Activated CD8-positive, alpha-beta T cell treated with anti-CD3 and anti-CD28 coated beads for 36 hours (primary cell): ENCODE measurements around the gene NTSR1. TPM values are rescaled to one million over a fixed set of nuclear protein-coding genes. Genes with fewer than 3 reads are reported as not detected.

ENCODE experiments used
- ATAC-seq: fragments of 200-7000 bp; cut with Tn5 transposase; one replicate; pipeline ENCODE4 v1.10.0; 2021; ENCODE audit warnings: mild to moderate bottlenecking, moderate library complexity
- CTCF ChIA-PET: fragments of 350-600 bp; sonication (Branson Sonifier 250); formaldehyde crosslinking; loops from one replicate; lab custom pipeline; 2021; ENCODE audit warnings: antibody characterized with exemption; lab: Charles Lee
- POLR2A ChIA-PET: fragments of 350-600 bp; sonication (Branson Sonifier 250); formaldehyde crosslinking; loops from one replicate; lab custom pipeline; 2021; ENCODE audit warnings: antibody characterized with exemption; lab: Charles Lee
- DNase-seq: peaks from one replicate; pipeline ENCODE4 v3.0.0-alpha.2; 2020
- H3K27ac Mint-ChIP-seq: one replicate; pipeline ENCODE4 v1.8.0; 2021; ENCODE audit warnings: mild to moderate bottlenecking, mixed read lengths
- H3K27me3 Mint-ChIP-seq: one replicate; pipeline ENCODE4 v1.8.0; 2021; ENCODE audit warnings: mixed read lengths
- H3K36me3 Mint-ChIP-seq: one replicate; pipeline ENCODE4 v1.8.0; 2021; ENCODE audit warnings: low read depth, mixed read lengths
- H3K4me1 Mint-ChIP-seq: one replicate; pipeline ENCODE4 v1.8.0; 2021; ENCODE audit warnings: low read depth, mixed read lengths
- H3K4me3 Mint-ChIP-seq: one replicate; pipeline ENCODE4 v1.8.0; 2021; ENCODE audit warnings: mild to moderate bottlenecking, moderate library complexity, mixed read lengths
- H3K9me3 Mint-ChIP-seq: one replicate; pipeline ENCODE4 v1.8.0; 2021; ENCODE audit warnings: mixed read lengths
- intact Hi-C: fragments of 100-400 bp; cut with micrococcal nuclease; formaldehyde crosslinking; loops from one replicate; pipeline ENCODE4 v1.10.0; 2022
- total RNA-seq, 2 experiments: library from RNA; stranded (reverse); gene quantifications; one replicate each; pipeline ENCODE4 v1.2.3, GENCODE V29; 2021
- TF ChIP-seq, protein P1 (sequence below): fragments of 200-600 bp; IDR thresholded peaks from one replicate; pipeline ENCODE4 v1.8.0; 2022; ENCODE audit warnings: antibody characterized with exemption, mild to moderate bottlenecking

The NTSR1 gene
- total RNA-seq, 2 experiments from 2014 or later: not detected

DNA sequence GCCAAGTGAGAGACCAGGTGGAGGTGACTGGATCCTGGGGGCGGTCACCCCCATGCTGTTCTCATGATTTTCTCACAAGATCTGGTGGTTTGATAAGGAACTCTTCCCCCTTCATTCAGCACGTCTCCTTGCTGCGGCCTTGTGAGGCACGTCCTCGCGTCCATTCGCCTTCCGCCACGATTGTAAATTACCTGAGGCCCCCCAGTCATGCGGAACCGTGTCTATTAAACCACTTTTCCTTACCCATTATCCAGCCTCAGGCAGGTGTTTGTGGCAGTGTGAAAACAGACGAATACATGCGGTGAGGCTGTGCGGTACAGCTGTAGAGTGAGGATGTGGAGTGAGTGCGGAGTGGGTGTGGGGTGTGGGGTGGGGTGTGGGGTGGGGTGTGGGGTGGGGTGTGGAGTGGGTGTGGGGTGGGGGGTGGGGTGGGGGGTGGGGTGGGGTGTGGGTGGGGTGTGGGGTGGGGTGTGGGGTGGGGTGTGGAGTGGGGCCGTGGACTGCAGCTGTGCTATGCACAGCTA is 12.1 kb upstream of the NTSR1 start:
- POLR2A ChIA-PET: no interaction called here
- Mint-ChIP-seq H3K27ac (no peak overlapping the region), H3K9me3 (no peaks in the 10 kb centered on the region), H3K36me3 (no peaks in the 10 kb centered on the region), H3K27me3 (peaks cover under 1% of the 10 kb centered on the region), H3K4me1 (peaks cover 4% of the 10 kb centered on the region), H3K4me3 (no peak overlapping the region)
- DNase-seq (no peak), ATAC-seq (no peak)
- CTCF ChIA-PET: no interaction called here
- TF ChIP-seq, protein P1, sequence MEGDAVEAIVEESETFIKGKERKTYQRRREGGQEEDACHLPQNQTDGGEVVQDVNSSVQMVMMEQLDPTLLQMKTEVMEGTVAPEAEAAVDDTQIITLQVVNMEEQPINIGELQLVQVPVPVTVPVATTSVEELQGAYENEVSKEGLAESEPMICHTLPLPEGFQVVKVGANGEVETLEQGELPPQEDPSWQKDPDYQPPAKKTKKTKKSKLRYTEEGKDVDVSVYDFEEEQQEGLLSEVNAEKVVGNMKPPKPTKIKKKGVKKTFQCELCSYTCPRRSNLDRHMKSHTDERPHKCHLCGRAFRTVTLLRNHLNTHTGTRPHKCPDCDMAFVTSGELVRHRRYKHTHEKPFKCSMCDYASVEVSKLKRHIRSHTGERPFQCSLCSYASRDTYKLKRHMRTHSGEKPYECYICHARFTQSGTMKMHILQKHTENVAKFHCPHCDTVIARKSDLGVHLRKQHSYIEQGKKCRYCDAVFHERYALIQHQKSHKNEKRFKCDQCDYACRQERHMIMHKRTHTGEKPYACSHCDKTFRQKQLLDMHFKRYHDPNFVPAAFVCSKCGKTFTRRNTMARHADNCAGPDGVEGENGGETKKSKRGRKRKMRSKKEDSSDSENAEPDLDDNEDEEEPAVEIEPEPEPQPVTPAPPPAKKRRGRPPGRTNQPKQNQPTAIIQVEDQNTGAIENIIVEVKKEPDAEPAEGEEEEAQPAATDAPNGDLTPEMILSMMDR: no peak
- intact Hi-C loops: no loop called here

GRCh38 chr20:62696989-62697388 is 11.6 kb upstream of the NTSR1 start:
- Mint-ChIP-seq H3K9me3 (no peaks in the 10 kb centered on the region), H3K4me1 (peaks cover 2% of the 10 kb centered on the region), H3K36me3 (no peaks in the 10 kb centered on the region), H3K27me3 (no peaks in the 10 kb centered on the region), H3K27ac (no peak overlapping the region), H3K4me3 (no peak overlapping the region)
- POLR2A ChIA-PET: no interaction called here
- ATAC-seq (no peak), DNase-seq (no peak)
- TF ChIP-seq, protein P1: no peak
- CTCF ChIA-PET: no interaction called here
- intact Hi-C loops: no loop called here

GRCh38 chr20:62697468-62697912 is 11.1 kb upstream of the NTSR1 start:
- no peaks in the 10 kb centered on the region for H3K36me3 Mint-ChIP-seq
- TF ChIP-seq, protein P1: no peak
- no peak for DNase-seq
- ChIA-PET POLR2A (no interaction called here), CTCF (no interaction called here)
- intact Hi-C loops: no loop called here
- peaks cover 2% of the 10 kb centered on the region for H3K4me1 Mint-ChIP-seq
- H3K9me3 Mint-ChIP-seq: no peaks in the 10 kb centered on the region
- H3K27me3 Mint-ChIP-seq: no peaks in the 10 kb centered on the region
- ATAC-seq: no peak
- no peak overlapping the region for H3K27ac Mint-ChIP-seq
- H3K4me3 Mint-ChIP-seq: no peak overlapping the region

- no peak overlapping the region for H3K27ac Mint-ChIP-seq
- no peaks in the 10 kb centered on the region for H3K9me3 Mint-ChIP-seq
- intact Hi-C loops: no loop called here
- no peaks in the 10 kb centered on the region for H3K36me3 Mint-ChIP-seq
- CTCF ChIA-PET: no interaction called here
- ATAC-seq (no peak), DNase-seq (no peak)
- POLR2A ChIA-PET: interaction anchor here (0.8 kb wide), 1 partner anchor 164 kb away, joined by 3 read pairs; no protein-coding TSS in a partner anchor
- H3K4me3 Mint-ChIP-seq: no peak overlapping the region
- H3K4me1 Mint-ChIP-seq: peaks cover 2% of the 10 kb centered on the region
- TF ChIP-seq, protein P1: no peak
- H3K27me3 Mint-ChIP-seq: no peaks in the 10 kb centered on the region
Measured at GRCh38 chr20:62698231-62698630, 10.4 kb upstream of the NTSR1 start.

- no peak overlapping the region for H3K4me3 Mint-ChIP-seq
- no peak for DNase-seq
- H3K27me3 Mint-ChIP-seq: no peaks in the 10 kb centered on the region
- ChIA-PET CTCF (interaction anchor here (0.9 kb wide), 1 partner anchor 9 kb away, joined by 4 read pairs; the partner anchor contains the start of gene NTSR1), POLR2A (no interaction called here)
- intact Hi-C loops: no loop called here
- H3K27ac Mint-ChIP-seq: no peak overlapping the region
- H3K4me1 Mint-ChIP-seq: peaks cover 4% of the 10 kb centered on the region
- no peaks in the 10 kb centered on the region for H3K9me3 Mint-ChIP-seq
- no peaks in the 10 kb centered on the region for H3K36me3 Mint-ChIP-seq
- ATAC-seq: no peak
- TF ChIP-seq, protein P1: no peak
Measured at GRCh38 chr20:62699296-62699695, 9.3 kb upstream of the NTSR1 start.
